ENCODE measurements around the gene MIDN. TPM values are rescaled to one million over a fixed set of nuclear protein-coding genes. Genes with fewer than 3 reads are reported as not detected.

MIDN gene
- total RNA-seq, 4 donors from 2014 or later, result 20.3 to 72.2 (median 31.8) TPM

DNA sequence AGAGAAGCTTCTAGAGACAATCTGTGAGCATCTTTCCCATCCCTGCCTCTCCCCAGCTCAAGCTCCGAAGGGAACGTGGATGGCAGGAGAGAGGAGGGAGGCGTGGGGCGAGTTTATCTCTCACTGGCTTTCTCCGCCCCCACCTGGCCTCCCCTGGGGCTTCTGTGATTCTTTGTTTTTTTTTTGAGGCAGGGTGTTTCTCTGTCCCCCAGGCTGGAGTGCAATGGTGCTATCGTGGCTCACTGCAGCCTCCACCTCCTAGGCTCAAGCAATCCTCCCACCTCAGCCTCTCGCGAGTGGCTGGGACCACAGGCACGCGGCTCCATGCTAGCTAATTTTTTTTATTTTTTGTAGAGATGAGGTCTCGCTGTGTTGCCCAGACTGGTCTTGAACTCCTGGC lies 60.3 kb downstream of the MIDN start:
- no peak overlapping the region for H3K4me3 ChIP-seq
- DNase-seq (ENCODE audit: extremely low spot score), result no peak
- no peak overlapping the region for H3K27ac ChIP-seq (replicated peaks in 1 of 4)
- no peaks in the 10 kb centered on the region for H3K4me1 ChIP-seq
- H3K9me3 ChIP-seq, result no peaks in the 10 kb centered on the region
- intact Hi-C loops (cut with DNase I), result no loop called here
- TF ChIP-seq POLR2A (IDR thresholded peaks at IDR 0.05; ENCODE audit: low read depth), result no peak
- TF ChIP-seq EP300 (IDR thresholded peaks at IDR 0.05), result no peak
- TF ChIP-seq CTCF (IDR thresholded peaks at IDR 0.05), result no peak
- TF ChIP-seq POLR2AphosphoS5 (IDR thresholded peaks at IDR 0.05), result no peak
- H3K36me3 ChIP-seq, result no peaks in the 10 kb centered on the region
- H3K27me3 ChIP-seq, result peaks cover 0 to 48% (median 6%) of the 10 kb centered on the region in 4 donors
- 67% methylated on average over 11 of the region's 11 CpGs for WGBS

Other genes starting within 250 kb of the MIDN start
- gene GRIN3B, start 248.2 kb upstream of the MIDN start, total RNA-seq, result under 1 TPM in 2 of 4 donors, not detected in 2; 0.13 to 0.17 TPM
- gene TMEM259, start 227.5 kb upstream of the MIDN start, total RNA-seq, result 100 to 1,000 TPM; 129 to 187 (median 160) TPM
- not detected for gene RNU6-2, start 227.1 kb upstream of the MIDN start, total RNA-seq
- 10 to 100 TPM; 47.3 to 98.1 (median 81.3) TPM for gene CNN2, start 222.0 kb upstream of the MIDN start, total RNA-seq
- 1 to 10 TPM; 3.9 to 9.5 (median 6.9) TPM for gene ABCA7, start 208.5 kb upstream of the MIDN start, total RNA-seq
- 10 to 100 TPM; 17.8 to 28.3 (median 21.2) TPM for gene ARHGAP45, start 181.4 kb upstream of the MIDN start, total RNA-seq
- gene POLR2E, start 153.2 kb upstream of the MIDN start, total RNA-seq, result 100 to 1,000 TPM in 3 of 4 donors, 10 to 100 TPM in 1; 96.8 to 198 (median 135) TPM
- 100 to 1,000 TPM; 338 to 386 (median 375) TPM for gene GPX4, start 144.6 kb upstream of the MIDN start, total RNA-seq
- 100 to 1,000 TPM in 1 of 4 donors, 10 to 100 TPM in 3; 16.2 to 141 (median 30.5) TPM for gene SBNO2, start 74.3 kb upstream of the MIDN start, total RNA-seq
- 10 to 100 TPM; 52.2 to 95.7 (median 73.2) TPM for gene STK11, start 42.8 kb upstream of the MIDN start, total RNA-seq
- gene CBARP, start 10.6 kb upstream of the MIDN start, total RNA-seq, result 1 to 10 TPM in 1 of 4 donors, under 1 TPM in 2, not detected in 1; 0.58 to 1.0 (median 0.99) TPM
- gene ATP5F1D, start 6.8 kb upstream of the MIDN start, total RNA-seq, result 100 to 1,000 TPM in 2 of 4 donors, 10 to 100 TPM in 2; 77.5 to 140 (median 109) TPM
- gene CIRBP, start 20.7 kb downstream of the MIDN start, total RNA-seq, result 100 to 1,000 TPM; 236 to 601 (median 429) TPM
- gene FAM174C, start 26.9 kb downstream of the MIDN start, total RNA-seq, result 10 to 100 TPM; 24.9 to 58.9 (median 43.6) TPM
- gene EFNA2, start 37.3 kb downstream of the MIDN start, total RNA-seq, result not detected
- 100 to 1,000 TPM in 1 of 4 donors, 10 to 100 TPM in 3; 85.6 to 110 (median 89.4) TPM for gene NDUFS7, start 135.3 kb downstream of the MIDN start, total RNA-seq
- gene GAMT, start 153.0 kb downstream of the MIDN start, total RNA-seq, result 10 to 100 TPM in 3 of 4 donors, 1 to 10 TPM in 1; 5.8 to 13.4 (median 11.9) TPM
- gene DAZAP1, start 159.0 kb downstream of the MIDN start, total RNA-seq, result 10 to 100 TPM; 44.9 to 79.4 (median 52.9) TPM
- gene RPS15, start 189.8 kb downstream of the MIDN start, total RNA-seq, result 1,000 to 10,000 TPM; 1,297 to 2,978 (median 2,171) TPM
- gene APC2, start 201.5 kb downstream of the MIDN start, total RNA-seq, result 1 to 10 TPM in 2 of 4 donors, under 1 TPM in 2; 0.42 to 1.8 (median 1.2) TPM
- gene C19orf25, start 230.6 kb downstream of the MIDN start, total RNA-seq, result 10 to 100 TPM; 21.6 to 43.6 (median 29.8) TPM
- 1 to 10 TPM; 1.9 to 5.4 (median 3.3) TPM for gene PCSK4, start 241.8 kb downstream of the MIDN start, total RNA-seq
- gene REEP6, start 242.6 kb downstream of the MIDN start, total RNA-seq, result 1 to 10 TPM in 1 of 4 donors, under 1 TPM in 2, not detected in 1; 0.23 to 2.3 (median 0.99) TPM